Measurements from ENCODE around the gene MATCAP1. TPM values are rescaled to one million over a fixed set of nuclear protein-coding genes. Genes with fewer than 3 reads are reported as not detected.
A peak's percentile ranks its signal among the peaks of the same experiment; 100 is the strongest.

MATCAP1 gene
- polyA plus RNA-seq, result 10 to 100 TPM; 13.0 to 32.0 (median 28.2) TPM

DNA sequence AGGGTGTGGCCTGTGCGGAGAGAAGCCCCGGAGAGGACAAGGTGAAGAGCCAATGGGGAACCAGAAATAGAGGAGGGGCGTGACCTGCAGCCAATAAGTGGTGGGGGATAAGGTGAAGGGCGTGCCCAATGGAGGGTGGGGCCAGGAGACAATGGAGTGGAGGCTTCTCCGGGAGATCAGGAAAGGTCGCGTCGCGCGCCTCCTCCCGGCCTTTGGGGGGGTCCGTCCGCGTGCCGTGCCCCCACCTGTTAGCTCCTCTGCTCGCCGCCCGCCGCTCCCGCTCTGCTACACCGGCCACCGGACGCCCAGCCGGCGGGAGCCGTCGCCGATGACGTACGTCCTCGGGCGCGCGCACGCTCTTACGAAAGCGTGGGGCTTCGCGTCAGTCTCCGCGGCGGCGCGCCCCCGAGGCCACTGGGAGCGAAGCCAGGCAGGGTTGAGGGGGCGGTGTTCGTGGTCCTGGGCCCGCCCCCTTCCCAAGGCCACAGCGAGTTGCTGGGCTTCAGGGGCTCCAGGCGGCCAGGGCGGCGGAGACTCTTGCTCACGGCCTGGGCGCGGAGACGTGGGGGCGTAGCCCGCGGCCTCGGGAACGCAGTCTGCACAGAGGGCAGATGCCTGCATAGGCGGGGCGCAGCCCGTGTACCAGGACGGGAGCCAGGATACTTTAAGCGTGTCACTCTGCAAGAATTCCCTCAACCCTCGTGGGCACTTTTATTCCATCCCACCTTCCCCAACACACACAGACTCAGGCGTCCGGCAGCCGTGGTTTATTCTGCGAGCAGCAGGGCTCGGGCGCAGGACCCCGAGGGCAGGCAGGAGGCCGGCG is at the start of gene MATCAP1:
Gene MATCAP1 (minus strand): TSS at position 337 of the 826 bp plus-strand sequence. CDS start 3,353 bp downstream, outside the sequence.
- WGBS, 3 donors, result 0% methylated on average over 57 to 77 of the region's 77 CpGs
- no peak within 1 kb of the TSS for H3K27ac ChIP-seq (ENCODE audit: low read depth, low read length)

DNA sequence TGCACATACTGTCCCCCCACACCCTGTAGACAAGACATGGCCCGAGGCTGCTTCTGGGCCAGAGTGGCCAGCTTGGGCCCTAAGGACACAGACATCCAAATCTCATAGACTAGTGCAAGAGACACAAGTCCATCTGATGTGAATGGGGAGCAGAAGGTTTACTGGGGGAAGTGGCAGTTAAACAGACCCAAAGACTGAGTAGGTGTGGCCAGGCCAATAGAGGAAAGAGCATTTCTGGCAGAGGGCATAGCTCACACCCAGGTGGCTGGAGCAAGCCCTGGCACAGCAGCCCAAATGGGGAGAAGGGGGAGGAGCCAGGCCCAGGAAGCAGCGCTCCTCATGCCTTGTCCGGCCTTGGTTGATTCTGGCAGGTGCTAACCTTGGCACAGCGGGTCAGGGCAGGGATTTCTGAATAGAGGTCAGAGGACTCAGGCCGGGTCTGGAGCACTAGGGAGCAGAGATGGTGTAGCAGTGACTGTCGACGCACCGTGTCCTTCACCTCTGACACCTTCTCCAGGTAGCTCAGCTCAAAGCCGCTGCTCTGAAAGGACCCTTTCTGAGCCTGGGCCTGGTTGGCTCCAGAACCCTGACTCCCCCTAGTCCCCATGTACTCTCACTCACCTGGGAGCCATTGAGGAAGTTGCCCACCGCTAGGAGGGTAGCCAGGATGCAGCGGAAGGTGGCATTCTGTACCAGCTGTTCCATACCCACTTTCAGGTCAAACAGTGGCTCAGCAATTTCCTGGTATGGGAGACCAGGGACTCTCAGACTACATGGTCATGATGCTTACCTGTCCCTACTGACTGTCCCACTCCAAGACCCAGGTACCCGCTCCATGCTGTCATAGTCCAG is 47.3 kb upstream of the MATCAP1 start:
- WGBS, 3 donors, result 74 to 91% (median 85%) methylated on average over 12 of the region's 12 CpGs
- no peak overlapping the region for H3K27ac ChIP-seq (ENCODE audit: low read depth, low read length)

DNA sequence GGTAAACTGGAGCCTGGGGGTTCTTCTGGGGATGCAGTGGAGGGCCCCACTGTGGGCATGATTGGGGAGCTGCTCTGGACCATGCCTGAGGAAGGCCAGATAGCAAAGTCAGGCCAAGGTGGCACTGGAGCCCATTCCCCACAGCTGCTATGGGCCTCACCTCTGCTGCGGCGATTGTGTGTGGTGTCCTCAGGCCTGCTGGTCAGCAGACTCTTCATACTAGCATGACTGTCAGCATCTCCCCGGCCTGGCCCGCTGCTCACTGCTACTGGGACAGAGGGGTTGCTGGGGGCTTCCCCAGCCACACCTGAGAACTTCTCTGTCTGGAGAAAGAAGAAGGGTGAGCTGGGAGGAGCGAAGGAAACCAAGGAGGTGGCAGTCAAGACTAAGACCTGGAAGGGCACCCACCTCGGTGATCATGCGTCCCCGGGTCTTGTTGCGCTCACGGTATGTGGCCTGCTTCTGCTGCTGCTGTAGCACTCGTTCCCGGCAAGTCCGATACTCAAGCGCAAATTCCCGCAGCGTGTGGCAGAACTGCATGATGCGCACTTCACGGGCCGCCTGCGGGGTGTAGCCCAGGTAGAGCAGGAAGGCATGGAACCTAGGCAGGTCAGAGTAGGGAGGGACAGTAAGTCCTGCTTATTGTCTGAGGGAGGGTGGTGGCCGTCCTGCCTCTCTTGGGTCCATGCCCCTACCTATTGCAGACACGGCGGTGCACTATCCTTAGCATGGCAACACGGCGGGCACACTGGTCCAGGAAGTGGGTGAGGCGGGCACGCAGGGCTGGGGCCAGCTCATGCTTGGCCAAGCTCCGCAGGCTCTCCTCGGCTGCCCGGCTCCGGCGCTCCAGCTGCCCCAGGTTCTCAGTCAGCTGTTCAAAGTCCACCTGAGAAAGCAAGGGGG is 46.4 kb upstream of the MATCAP1 start:
- no peak overlapping the region for H3K27ac ChIP-seq (ENCODE audit: low read depth, low read length)
- WGBS, 3 donors, result 89 to 93% (median 91%) methylated on average over 32 of the region's 32 CpGs

DNA sequence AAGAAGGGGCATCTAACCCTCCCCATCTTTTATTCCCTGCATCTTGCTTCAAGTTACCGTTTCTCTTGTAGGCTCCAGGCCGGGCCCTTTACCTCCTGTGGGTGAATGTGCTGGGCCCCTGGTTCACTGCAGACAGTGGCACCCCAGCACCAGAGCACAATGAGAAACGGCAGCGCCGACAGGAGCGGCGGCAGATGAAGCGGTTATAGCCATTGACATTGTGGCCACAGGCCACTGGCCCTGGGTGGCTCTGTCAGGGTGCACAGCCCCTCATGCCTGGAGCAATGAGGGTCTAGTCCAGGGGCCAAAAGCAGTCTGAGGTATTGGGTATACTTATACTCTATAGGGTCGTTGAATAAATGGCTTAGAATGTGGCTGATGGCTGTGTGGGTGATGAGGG is 45.1 kb upstream of the MATCAP1 start:
- H3K27ac ChIP-seq (ENCODE audit: low read depth, low read length), result no peak overlapping the region
- 82 to 85% (median 85%) methylated on average over 9 of the region's 9 CpGs for WGBS, 3 donors

DNA sequence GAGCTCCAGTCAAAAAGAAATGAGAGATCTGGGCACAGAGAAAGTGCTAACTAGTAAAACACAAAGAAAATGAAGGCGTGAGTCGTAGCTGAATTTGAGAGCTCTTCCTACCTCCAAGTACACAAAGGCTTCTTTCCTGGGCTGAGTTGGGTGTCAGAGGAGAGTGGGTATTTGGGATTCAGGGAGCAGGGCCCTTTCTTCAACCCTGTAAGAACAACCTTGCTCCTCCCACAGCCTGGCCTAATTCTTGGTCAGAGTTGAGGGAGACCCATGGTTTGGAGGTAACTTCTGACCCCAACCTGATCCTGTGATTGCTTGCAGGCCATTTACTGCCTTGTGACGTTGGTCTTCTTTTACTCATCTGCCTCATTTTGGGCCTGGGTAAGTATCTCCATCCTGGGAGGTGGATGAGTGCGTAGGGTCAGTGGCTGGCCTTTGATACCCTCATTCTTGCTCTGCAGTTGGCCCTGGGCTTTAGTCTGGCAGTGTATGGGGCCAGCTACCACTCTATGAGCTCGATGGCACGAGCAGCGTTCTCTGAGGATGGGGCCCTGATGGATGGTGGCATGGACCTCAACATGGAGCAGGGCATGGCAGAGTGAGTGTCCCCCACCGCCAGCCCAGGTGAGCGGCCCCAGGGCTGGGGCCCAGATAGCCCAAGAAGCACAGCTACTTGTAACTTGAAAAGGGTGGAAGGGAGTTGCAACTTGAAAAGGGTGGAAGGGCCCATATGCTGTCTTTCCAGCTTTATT is 44.4 kb upstream of the MATCAP1 start:
- H3K27ac ChIP-seq (ENCODE audit: low read depth, low read length), result no peak overlapping the region
- 79 to 91% (median 88%) methylated on average over 9 of the region's 9 CpGs for WGBS, 3 donors

DNA sequence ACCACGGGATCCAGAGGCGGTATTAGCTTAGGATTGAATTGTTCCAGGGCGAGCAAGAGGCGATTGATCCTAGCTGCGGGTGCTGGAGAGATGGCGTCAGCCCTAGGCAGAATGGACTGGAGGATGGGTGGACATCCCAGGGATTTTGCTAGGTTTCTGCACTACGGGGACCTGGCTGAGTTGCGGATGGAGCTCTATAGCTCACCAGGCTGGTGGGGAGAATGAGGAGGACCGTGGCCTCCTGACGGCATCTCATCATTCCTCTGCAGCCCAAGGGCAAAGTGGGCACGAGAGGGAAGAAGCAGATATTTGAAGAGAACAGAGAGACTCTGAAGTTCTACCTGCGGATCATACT is 43.8 kb upstream of the MATCAP1 start:
- 10% methylated on average over 12 of the region's 12 CpGs for WGBS, 3 donors
- no peak overlapping the region for H3K27ac ChIP-seq (ENCODE audit: low read depth, low read length)

DNA sequence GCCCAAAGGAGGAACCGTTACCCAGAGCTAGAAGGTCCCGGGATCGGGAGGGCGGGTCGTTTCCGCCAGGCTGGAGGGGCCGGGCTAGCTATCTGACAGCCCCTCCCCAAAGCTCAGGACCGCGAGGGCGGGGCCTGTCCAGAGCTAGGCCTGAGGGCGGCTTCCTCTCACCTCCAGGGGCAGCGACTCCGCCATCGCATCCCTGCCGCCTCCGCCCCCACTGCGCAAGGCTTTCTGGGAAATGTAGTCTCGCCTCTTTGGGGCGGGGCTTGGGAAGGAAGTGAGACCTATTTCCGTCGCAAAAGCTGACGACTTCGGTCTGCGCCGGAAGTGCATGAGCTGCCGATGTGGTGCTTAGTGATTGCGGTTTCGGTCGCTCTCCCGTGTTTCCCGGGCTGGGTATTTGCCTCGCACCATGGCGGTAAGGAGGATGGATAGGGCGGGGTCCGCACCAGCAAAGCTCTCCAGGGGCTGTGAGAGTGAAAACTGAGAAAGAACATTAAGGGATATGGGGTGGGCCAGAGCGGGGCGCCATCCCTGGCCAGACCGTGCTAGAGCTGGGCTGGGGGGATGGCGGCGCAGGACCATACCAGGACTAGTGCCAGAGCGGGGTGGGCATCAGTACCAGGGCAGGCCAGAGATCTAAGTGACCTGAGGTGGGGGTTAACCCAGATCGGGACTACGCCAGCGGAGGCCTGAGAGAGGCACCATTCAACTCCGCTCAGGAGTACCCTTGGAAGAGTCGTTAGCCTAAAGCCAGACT is 43.2 kb upstream of the MATCAP1 start, which contains the start of gene TMEM208:
Gene TMEM208 (plus strand): TSS at position 327 of the 763 bp plus-strand sequence. CDS start 89 bp downstream, at position 416.
- 0% methylated on average over 40 to 46 of the region's 46 CpGs for WGBS, 3 donors
- peak within 1 kb of the TSS; percentile 17 for H3K27ac ChIP-seq (ENCODE audit: low read depth, low read length)

DNA sequence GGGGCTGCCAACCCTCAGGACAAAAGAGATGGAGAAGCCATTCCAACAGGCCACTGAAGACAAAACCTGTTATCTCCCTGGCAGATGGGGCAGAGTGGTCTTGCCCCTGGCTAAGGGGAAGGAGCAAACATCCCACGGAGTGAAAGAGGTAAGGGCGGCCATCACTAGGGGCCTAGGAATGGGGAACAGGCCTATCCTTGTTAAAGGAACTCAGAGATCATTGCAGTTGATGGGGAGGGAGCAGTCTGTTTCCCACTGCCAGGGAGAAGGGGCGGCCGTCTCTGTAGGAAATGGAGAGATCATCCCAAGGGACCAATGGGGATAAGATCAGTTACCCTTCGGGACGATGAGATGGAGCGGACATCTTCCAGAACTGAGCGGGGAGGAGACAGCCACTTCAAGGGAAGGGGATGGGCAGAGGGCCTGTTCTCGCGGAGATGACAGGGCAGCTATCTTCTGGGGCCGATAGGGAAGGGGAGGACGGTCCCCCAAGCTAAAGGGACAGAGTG is 42.6 kb upstream of the MATCAP1 start:
- H3K27ac ChIP-seq (ENCODE audit: low read depth, low read length), result peak overlapping the region; percentile 17
- WGBS, 3 donors, result 8 to 10% (median 10%) methylated on average over 11 to 12 of the region's 12 CpGs

DNA sequence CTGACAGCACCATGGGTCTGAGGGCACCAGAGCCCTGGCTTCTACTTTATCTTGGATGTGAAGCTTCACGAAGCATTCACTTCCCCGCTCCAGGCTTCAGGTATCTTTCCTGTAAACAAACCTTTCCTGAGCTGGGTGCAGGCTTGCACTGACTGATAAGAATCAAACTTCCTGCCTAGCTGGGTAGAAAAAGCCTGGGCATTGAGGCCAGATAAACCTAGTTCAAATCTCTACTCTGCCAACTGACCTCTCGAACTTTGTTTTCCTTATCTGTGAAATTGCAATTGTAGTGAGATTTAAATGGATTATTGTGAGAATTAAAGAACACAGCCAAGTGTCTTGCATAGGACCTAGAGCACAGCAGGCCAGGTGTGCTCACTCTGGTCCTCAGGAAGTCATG is 40.2 kb upstream of the MATCAP1 start:
- WGBS, 3 donors, result 17 to 30% (median 30%) methylated on average over 3 of the region's 3 CpGs
- H3K27ac ChIP-seq (ENCODE audit: low read depth, low read length), result no peak overlapping the region

DNA sequence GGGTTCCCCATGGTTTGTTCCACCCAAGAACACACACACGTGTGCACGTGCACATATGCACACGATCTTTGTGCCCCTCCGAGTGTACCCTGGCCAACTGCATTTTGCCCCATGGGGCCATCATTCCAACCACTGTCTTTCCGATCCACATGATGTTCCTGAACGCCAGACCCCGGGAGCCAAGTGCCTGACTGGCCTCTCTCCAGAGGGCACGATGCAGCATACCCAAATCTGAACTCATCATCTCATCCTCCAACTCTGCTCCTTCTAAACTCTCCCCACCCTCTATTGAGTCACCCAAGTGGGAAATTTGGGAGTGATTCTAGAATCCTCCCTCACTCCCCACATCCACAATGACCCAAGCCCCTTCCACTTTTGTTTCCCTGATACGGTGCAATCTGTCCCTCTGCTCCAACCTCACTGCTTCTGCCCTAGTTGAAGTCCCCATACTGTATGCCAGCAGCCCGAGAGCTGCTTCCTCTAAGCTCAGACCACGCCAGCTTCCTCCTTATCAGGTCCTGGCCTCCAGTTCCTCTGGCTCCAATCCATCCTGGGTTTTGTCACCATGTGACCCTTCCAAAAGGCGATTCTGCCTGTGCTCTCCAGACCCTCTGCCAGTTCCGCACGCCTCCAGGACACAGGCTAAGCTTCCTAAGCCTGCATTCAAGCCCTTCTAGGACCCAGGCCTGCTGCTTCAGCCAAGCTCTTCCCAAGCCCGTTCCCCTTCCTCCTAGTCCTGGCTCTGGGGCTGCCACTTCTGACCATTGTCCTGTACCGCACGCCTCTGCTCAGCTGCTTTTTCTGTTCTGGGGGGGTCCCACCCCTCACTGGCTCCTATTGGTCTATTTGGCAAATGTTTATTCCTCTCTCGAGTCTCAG is 33.1 kb upstream of the MATCAP1 start:
- H3K27ac ChIP-seq (ENCODE audit: low read depth, low read length), result no peak overlapping the region
- 42 to 76% (median 44%) methylated on average over 18 of the region's 18 CpGs for whole genome bisulfite sequencing, 3 donors

DNA sequence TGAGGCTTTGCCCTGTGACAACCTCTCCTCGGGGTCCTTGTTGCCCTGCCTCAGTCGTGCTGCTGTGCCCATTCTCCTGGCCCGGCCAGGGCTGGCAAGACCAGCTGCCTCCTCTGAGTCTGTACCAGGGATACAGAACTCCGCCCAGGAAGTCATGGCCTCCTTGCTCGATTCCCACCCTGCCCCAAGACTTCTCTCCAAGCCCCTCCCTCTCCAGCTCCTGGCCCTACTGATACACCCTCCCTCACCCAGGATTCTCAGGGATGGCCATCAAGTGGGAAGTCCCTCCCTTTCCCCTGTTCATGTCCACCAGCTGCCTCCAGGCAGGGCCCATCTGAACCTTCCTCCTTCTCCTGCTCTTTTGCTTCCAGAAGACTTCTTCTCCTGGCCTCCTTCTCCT is 31.9 kb upstream of the MATCAP1 start:
- no peak overlapping the region for H3K27ac ChIP-seq (ENCODE audit: low read depth, low read length)
- 63 to 73% (median 71%) methylated on average over 5 of the region's 5 CpGs for WGBS, 3 donors

DNA sequence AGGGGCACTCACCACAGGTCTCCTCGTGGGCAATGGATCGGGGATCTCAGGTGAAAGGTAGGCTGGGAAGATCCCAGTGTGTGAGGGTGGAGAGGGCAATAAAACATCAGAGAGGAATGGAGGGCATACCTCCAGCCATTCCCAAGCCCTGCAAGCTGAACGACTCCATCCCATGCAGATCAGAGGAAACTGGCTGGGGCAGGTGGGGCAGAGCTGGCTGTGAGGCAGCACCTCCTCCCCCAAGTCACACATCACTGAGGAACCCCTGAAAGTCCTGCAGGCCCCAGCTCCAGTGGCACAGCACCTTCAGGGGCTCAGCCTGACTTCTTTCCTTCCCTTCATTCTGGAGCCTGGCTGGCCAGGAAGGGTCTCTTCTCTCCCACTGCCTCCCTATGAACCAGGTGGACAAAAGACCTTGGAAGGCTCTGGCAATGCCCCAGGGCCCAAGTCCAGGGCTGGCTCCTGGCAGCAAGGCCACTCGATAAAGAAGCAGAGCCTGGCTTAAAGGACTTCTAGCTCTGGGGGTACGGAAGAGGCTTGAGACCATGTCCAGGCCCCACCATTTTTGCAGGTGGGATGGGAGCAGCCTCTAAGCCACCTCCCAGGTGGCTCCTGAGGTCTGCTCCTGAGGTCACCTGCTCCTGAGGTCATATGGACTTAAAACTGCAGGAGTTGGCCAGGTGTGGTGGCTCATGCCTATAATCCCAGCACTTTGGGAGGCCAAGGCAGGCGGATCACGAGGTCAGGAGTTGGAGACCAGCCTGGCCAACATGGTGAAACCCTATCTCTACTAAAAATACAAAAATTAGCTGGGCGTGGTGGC is 29.6 kb upstream of the MATCAP1 start:
- WGBS, 3 donors, result 42 to 76% (median 74%) methylated on average over 8 of the region's 8 CpGs
- H3K27ac ChIP-seq (ENCODE audit: low read depth, low read length), result no peak overlapping the region

DNA sequence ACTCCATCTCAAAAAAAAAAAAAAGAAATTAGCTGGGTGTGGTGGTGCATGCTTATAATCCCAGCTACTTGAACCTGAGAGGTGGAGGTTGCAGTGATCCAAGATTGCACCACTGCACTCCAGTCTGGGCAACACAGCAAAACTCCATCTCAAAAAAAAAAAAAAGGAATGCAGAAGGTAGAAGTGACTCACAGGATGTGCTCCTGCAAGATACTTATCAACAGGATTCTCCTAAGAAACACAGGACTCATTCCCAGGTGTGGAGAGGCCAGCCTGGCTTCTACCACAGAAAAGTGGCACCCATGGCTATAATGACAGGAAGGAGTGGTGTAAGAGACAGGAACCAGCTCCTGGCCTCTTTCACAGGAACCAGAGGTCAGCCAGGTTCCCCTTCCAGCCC is 29.0 kb upstream of the MATCAP1 start:
- no peak overlapping the region for H3K27ac ChIP-seq (ENCODE audit: low read depth, low read length)

DNA sequence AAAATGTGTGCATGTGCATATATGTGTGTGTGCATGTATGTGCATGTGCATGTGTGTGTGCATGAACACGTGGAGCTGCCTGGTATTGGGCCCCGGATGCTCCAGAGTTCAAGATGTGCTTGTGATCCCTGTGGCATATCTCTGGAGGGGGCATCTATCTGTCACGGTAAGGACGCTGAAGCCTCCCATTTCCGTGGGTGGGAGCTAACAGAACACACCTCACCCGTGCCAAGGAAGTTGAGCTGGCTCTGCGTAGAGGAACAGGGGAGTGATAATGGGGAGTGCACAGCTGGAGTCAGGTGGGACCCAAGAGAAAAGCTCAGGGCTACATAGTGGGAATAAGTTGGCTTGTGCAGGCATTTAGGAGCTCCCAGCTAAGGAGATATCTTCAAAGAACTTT is 27.9 kb upstream of the MATCAP1 start:
- 77 to 91% (median 80%) methylated on average over 7 of the region's 7 CpGs for WGBS, 3 donors

More for the DNA sequence above, 27.9 kb upstream of the MATCAP1 start:
- no peak overlapping the region for H3K27ac ChIP-seq (ENCODE audit: low read depth, low read length)

Data from adipose tissue (tissue), 3 donors.